Mucosa of descending colon (tissue), 3 donors: ENCODE measurements around the gene C1orf210. TPM values are rescaled to one million over a fixed set of nuclear protein-coding genes. Genes with fewer than 3 reads are reported as not detected.

Experiments
- ATAC-seq: fragments of 200-7000 bp; cut with Tn5 transposase; one replicate; pipeline ENCODE4 v1.9.1; 2020; ENCODE audit warnings: mild to moderate bottlenecking, moderate library complexity
- DNase-seq, 3 donors: peaks; one replicate each; pipeline ENCODE4 v3.0.0-alpha.2; 2020
- H3K36me3 ChIP-seq: fragments of 200-600 bp; one replicate; pipeline ENCODE4 v1.8.0; 2021; ENCODE audit warnings: low read depth, mild to moderate bottlenecking
- H3K4me1 ChIP-seq: fragments of 200-600 bp; one replicate; pipeline ENCODE4 v1.8.0; 2021; ENCODE audit warnings: low read depth, mild to moderate bottlenecking
- H3K4me3 ChIP-seq: fragments of 200-600 bp; one replicate; pipeline ENCODE4 v1.8.0; 2021; ENCODE audit warnings: mild to moderate bottlenecking
- H3K9me3 ChIP-seq: fragments of 200-600 bp; one replicate; pipeline ENCODE4 v1.8.0; 2021; ENCODE audit warnings: mild to moderate bottlenecking
- intact Hi-C, 2 donors: fragments of 100-400 bp; cut with DNase I in 1 of 2; cut with micrococcal nuclease in 1 of 2; formaldehyde crosslinking; loops; one replicate each; pipeline versions ENCODE4 v1.11.0 to v1.11.1; 2022; cut with DNase I, micrococcal nuclease
- total RNA-seq, 3 donors: library from RNA; stranded (reverse); fragmentation: NEBNext Ultra II Directional in 2 of 3; extraction: Animal tissue kit (Norgen Biotek cat#: 25700) in 2 of 3; gene quantifications; one replicate each; pipeline versions ENCODE4 v1.2.1 to v1.2.4, GENCODE V29; 2021 to 2023
- TF ChIP-seq, protein P1 (sequence below): fragments of 200-600 bp; IDR thresholded peaks from one replicate; pipeline ENCODE4 v1.8.0; 2022; ENCODE audit warnings: antibody characterized with exemption, mild to moderate bottlenecking
- donor health status: DM: no; HTN: no; CAD: no; lungs with moderate emphysema.
- donor health status: DM: no; HTN: no; CAD: no.
- donor health status: DM: no; HTN: yes; CAD: no.

Gene C1orf210
- total RNA-seq, 3 donors from 2014 or later: 33.1 to 102 (median 63.3) TPM

DNA sequence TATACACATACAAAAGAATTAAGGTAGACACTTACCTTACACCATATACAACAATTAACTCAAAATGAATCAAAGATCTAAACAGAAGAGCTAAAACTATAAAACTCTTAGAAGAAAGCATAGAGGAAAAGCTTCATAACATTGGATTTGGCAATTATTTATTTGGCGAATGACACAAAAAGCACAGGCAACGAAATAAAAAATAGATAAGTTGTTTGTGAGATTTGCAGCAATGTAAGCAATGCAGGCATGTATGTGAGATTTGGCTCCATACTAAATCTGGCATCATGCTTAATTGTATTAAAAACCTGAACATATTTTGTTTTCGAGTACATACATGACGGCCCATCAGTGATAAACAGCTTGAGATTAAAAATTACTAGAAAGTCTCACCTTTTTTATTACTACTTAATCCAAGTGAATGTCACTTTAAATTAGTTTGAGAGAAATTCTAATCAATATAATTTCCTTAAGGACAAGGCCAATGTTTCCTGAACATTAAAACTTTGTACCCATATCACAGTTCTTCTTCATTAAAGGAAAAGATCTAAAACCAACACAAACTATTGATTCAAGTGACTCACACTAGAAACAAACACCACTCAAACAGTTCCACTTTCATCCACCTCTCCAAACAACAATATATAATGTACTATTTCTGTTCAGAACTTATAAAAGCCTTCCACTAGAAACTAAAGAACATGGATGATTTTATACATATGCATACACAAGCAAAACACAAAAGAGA, 38.7 kb downstream of the C1orf210 start:
- no peaks in the 10 kb centered on the region for H3K36me3 ChIP-seq
- H3K4me1 ChIP-seq: no peaks in the 10 kb centered on the region
- peak; percentile 34 for ATAC-seq
- DNase-seq: no peak
- intact Hi-C loops: no loop called here
- no peaks in the 10 kb centered on the region for H3K9me3 ChIP-seq
- TF ChIP-seq, protein P1, sequence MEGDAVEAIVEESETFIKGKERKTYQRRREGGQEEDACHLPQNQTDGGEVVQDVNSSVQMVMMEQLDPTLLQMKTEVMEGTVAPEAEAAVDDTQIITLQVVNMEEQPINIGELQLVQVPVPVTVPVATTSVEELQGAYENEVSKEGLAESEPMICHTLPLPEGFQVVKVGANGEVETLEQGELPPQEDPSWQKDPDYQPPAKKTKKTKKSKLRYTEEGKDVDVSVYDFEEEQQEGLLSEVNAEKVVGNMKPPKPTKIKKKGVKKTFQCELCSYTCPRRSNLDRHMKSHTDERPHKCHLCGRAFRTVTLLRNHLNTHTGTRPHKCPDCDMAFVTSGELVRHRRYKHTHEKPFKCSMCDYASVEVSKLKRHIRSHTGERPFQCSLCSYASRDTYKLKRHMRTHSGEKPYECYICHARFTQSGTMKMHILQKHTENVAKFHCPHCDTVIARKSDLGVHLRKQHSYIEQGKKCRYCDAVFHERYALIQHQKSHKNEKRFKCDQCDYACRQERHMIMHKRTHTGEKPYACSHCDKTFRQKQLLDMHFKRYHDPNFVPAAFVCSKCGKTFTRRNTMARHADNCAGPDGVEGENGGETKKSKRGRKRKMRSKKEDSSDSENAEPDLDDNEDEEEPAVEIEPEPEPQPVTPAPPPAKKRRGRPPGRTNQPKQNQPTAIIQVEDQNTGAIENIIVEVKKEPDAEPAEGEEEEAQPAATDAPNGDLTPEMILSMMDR: no peak
- H3K4me3 ChIP-seq: no peak overlapping the region

DNA sequence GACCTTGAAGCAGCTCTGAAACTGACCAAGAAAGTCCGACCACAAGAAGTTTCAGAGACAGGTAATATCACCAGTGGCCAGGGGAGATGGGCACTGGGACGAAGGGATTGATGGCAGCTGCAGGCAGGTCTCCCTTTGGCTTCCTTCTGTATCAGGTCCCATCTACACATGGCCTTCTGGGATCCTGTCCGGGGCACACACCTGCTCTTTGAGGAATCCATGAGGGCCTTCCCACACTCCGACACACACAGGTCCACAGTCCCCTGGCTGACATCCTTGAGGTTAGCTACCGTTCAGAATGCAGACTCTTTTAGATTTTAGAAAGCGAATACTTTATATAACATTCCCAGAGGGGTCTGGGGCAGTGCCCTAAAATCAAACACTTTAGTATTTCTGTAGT, 42.1 kb downstream of the C1orf210 start:
- DNase-seq (no peak), ATAC-seq (no peak)
- TF ChIP-seq, protein P1: no peak
- intact Hi-C loops: no loop called here
- no peaks in the 10 kb centered on the region for H3K9me3 ChIP-seq
- no peaks in the 10 kb centered on the region for H3K36me3 ChIP-seq
- no peak overlapping the region for H3K4me3 ChIP-seq
- H3K4me1 ChIP-seq: peaks cover under 1% of the 10 kb centered on the region

DNA sequence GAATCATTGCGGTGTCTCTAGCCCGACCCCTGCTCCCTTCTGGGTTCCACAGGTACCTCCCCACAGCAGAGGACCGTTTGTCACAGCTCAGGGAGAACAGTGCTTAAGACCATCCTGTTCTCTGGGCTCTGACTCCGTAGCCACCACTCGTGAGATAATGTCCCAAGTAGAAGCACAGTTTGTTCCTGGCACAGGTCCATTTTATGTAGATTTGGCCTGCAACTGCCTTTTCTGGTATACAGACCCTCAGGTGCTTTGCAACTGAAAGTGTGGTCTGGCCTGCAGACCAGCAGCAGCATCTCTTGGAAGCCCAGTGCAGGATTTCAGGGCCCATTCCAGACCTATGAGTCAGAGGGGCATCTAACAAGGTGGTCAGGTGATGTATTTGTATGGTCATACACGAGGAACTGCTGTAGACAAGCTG, 44.0 kb downstream of the C1orf210 start:
- no peak for ATAC-seq
- TF ChIP-seq, protein P1: no peak
- DNase-seq: no peak
- no peaks in the 10 kb centered on the region for H3K36me3 ChIP-seq
- intact Hi-C loops: no loop called here
- no peaks in the 10 kb centered on the region for H3K9me3 ChIP-seq
- H3K4me1 ChIP-seq: peaks cover 5% of the 10 kb centered on the region
- no peak overlapping the region for H3K4me3 ChIP-seq

DNA sequence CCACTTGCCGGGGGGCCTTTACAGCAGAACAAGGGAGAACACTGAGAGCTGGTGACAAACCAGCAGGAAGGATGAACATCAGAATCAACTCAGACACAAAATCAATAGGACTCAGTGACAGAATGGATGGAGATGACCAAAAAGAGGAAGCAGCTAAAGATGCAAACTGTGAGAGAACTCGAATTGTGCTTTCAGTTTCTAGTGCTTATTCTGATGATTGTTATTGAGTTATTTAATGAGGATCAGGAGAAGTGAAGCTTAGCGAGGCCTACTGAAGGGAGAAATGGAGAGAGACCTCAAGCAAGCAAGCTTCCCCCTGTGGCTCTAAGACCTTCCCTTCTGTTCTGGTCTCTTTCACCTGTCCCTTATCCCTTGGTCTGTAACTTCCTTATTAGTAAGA, 45.9 kb downstream of the C1orf210 start:
- Histone ChIP-seq H3K4me1 (peaks cover 15% of the 10 kb centered on the region), H3K36me3 (no peaks in the 10 kb centered on the region), H3K4me3 (no peak overlapping the region), H3K9me3 (no peaks in the 10 kb centered on the region)
- DNase-seq (no peak), ATAC-seq (peak; percentile 20)
- TF ChIP-seq, protein P1: no peak
- intact Hi-C loops: loop anchor here in 1 of 2 donors (10.0 kb wide), 1 partner anchor 175 kb away; no protein-coding TSS in a partner anchor

DNA sequence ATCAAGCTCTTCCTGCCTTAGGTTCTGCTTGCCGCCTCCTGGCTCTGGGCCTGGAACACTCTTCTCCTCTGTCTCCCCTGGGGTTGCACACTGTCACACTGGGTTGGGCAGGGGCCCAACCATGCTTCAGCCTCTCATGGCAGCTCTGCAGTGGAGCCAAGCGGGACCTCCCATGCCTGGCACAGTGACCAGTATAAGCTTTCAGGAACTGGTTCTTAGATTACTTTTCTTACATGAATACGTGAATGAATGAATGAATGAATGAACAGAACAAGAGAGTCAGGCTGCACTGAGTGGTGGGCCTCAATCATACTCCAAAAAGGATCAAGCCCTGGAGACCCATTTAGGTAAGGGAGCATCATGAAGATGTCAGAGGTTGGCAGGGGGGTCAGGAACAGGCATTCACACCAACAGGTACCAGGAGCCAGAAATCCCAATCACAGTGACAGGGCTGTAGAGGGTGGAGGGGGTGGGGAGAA, 46.4 kb downstream of the C1orf210 start:
- Histone ChIP-seq H3K36me3 (no peaks in the 10 kb centered on the region), H3K4me3 (no peak overlapping the region), H3K9me3 (no peaks in the 10 kb centered on the region), H3K4me1 (peaks cover 15% of the 10 kb centered on the region)
- TF ChIP-seq, protein P1: no peak
- intact Hi-C loops: loop anchor here in 1 of 2 donors (10.0 kb wide), 1 partner anchor 176 kb away; no protein-coding TSS in a partner anchor
- DNase-seq: peak in 1 of 3 donors; percentile 30
- no peak for ATAC-seq
